Activated CD4-positive, CD25-positive, alpha-beta regulatory T cell treated with anti-CD3 and anti-CD28 coated beads, Interleukin-2, amount 50 U/mL, for 24 hours (primary cell): Measurements from ENCODE around the gene POMT1.
"Not testable (repeated sequence)": the region's sequence is repeated elsewhere in the genome, so short reads cannot be mapped to it uniquely, and the experiment has no call there.

Source experiments
- ATAC-seq, 2 donors: fragments of 150-1000 bp; cut with Tn5 transposase; one replicate each; pipeline ENCODE4 v1.10.0; 2021; ENCODE audit warnings: mild to moderate bottlenecking in 1 of 2, moderate library complexity in 1 of 2

Gene POMT1

GRCh38 chr9:131502781-131503625, at the start of gene POMT1:
Gene POMT1, plus strand, starts transcription at chr9:131502918. Its CDS starts 1,301 bp downstream, at chr9:131504219.
- ATAC-seq = peak; percentile 58 to 63

GRCh38 chr9:131454028-131454427, 48.7 kb upstream of the POMT1 start:
- ATAC-seq = no peak

- ATAC-seq = not testable (repeated sequence)
Observed at GRCh38 chr9:131455655-131456054, 47.1 kb upstream of the POMT1 start.

- no peak for ATAC-seq
Observed at GRCh38 chr9:131457746-131458145, 45.0 kb upstream of the POMT1 start.

- no peak for ATAC-seq
Observed at GRCh38 chr9:131459056-131459455, 43.7 kb upstream of the POMT1 start.

GRCh38 chr9:131461166-131461565, 41.6 kb upstream of the POMT1 start:
- ATAC-seq = no peak

- no peak for ATAC-seq
Observed at GRCh38 chr9:131464354-131465000, 38.2 kb upstream of the POMT1 start.

- ATAC-seq = no peak
Observed at GRCh38 chr9:131465401-131465800, 37.3 kb upstream of the POMT1 start.

- ATAC-seq = no peak
Observed at GRCh38 chr9:131467214-131467935, 35.3 kb upstream of the POMT1 start.

GRCh38 chr9:131468031-131468430, 34.7 kb upstream of the POMT1 start:
- ATAC-seq = no peak

GRCh38 chr9:131469356-131469755, 33.4 kb upstream of the POMT1 start:
- ATAC-seq = no peak

- no peak for ATAC-seq
Observed at GRCh38 chr9:131469951-131470350, 32.8 kb upstream of the POMT1 start.

GRCh38 chr9:131470581-131470991, 32.1 kb upstream of the POMT1 start:
- no peak for ATAC-seq

GRCh38 chr9:131472085-131472484, 30.6 kb upstream of the POMT1 start:
- ATAC-seq = not testable (repeated sequence)

GRCh38 chr9:131473198-131473885, 29.4 kb upstream of the POMT1 start:
- ATAC-seq = no peak

- no peak for ATAC-seq
Observed at GRCh38 chr9:131473891-131474290, 28.8 kb upstream of the POMT1 start.

- ATAC-seq = no peak
Observed at GRCh38 chr9:131474711-131475110, 28.0 kb upstream of the POMT1 start.

- no peak for ATAC-seq
Observed at GRCh38 chr9:131475111-131475955, 27.4 kb upstream of the POMT1 start.

- no peak for ATAC-seq
Observed at GRCh38 chr9:131475956-131476776, 26.6 kb upstream of the POMT1 start.

GRCh38 chr9:131476777-131477345, 25.9 kb upstream of the POMT1 start:
- no peak for ATAC-seq

- ATAC-seq = no peak
Observed at GRCh38 chr9:131477367-131477766, 25.4 kb upstream of the POMT1 start.
